GM21381 (cell line): ENCODE data around the gene RXRA.

Experiments used
- ATAC-seq: cut with Tn5 transposase; IDR thresholded peaks from one replicate; pipeline ENCODE4 v1.9.1; 2021; ENCODE audit warnings: mild to moderate bottlenecking, moderate library complexity; ENCODE audit not compliant: unreplicated experiment

Gene RXRA

GRCh38 chr9:134365791-134366222, 39.6 kb downstream of the RXRA start:
- no peak for ATAC-seq

- ATAC-seq: no peak
Observed at GRCh38 chr9:134366223-134367031, 40.2 kb downstream of the RXRA start.

- ATAC-seq: no peak
Observed at GRCh38 chr9:134367061-134367460, 40.8 kb downstream of the RXRA start.

GRCh38 chr9:134367791-134368490, 41.7 kb downstream of the RXRA start:
- ATAC-seq: no peak

- ATAC-seq: no peak
Observed at GRCh38 chr9:134368571-134368970, 42.3 kb downstream of the RXRA start.

- no peak for ATAC-seq
Observed at GRCh38 chr9:134369416-134370212, 43.4 kb downstream of the RXRA start.

- ATAC-seq: no peak
Observed at GRCh38 chr9:134370213-134370492, 43.9 kb downstream of the RXRA start.

GRCh38 chr9:134370638-134371037, 44.4 kb downstream of the RXRA start:
- no peak for ATAC-seq

GRCh38 chr9:134371731-134372130, 45.5 kb downstream of the RXRA start:
- no peak for ATAC-seq

GRCh38 chr9:134372581-134373267, 46.5 kb downstream of the RXRA start:
- no peak for ATAC-seq

GRCh38 chr9:134373269-134373668, 47.0 kb downstream of the RXRA start:
- no peak for ATAC-seq

GRCh38 chr9:134373953-134374300, 47.7 kb downstream of the RXRA start:
- no peak for ATAC-seq

- ATAC-seq: no peak
Observed at GRCh38 chr9:134374301-134375010, 48.2 kb downstream of the RXRA start.

- ATAC-seq: no peak
Observed at GRCh38 chr9:134375011-134375390, 48.7 kb downstream of the RXRA start.

- ATAC-seq: no peak
Observed at GRCh38 chr9:134375430-134376385, 49.5 kb downstream of the RXRA start.

- ATAC-seq: no peak
Observed at GRCh38 chr9:134376386-134377142, 50.3 kb downstream of the RXRA start.

GRCh38 chr9:134377143-134377484, 50.9 kb downstream of the RXRA start:
- no peak for ATAC-seq

GRCh38 chr9:134377976-134378375, 51.7 kb downstream of the RXRA start:
- ATAC-seq: no peak

- ATAC-seq: no peak
Observed at GRCh38 chr9:134378901-134379338, 52.7 kb downstream of the RXRA start.
